Thyroid gland (tissue), 4 donors: ENCODE measurements around the gene GARIN5A.

Experiments used
- POLR2A ChIP-seq, 2 donors: fragments of 450-650 bp; IDR thresholded peaks; one replicate each; pipeline ENCODE4 v1.6.1; 2017; ENCODE audit warnings: antibody characterized with exemption in 2 of 2, mild to moderate bottlenecking in 2 of 2, moderate library complexity in 1 of 2
- TF ChIP-seq, protein P1 (sequence below), 6 experiments: fragments of 200-600 bp in 3 of 6; fragments of 450-650 bp in 3 of 6; sonication (generic) in 3 of 6; IDR thresholded peaks; one replicate each; pipeline ENCODE4 v1.5.1; 2016 to 2019; ENCODE audit warnings: antibody characterized with exemption in 6 of 6, mild to moderate bottlenecking in 2 of 6, inconsistent platforms in 1 of 6, moderate library complexity in 1 of 6

DNA sequence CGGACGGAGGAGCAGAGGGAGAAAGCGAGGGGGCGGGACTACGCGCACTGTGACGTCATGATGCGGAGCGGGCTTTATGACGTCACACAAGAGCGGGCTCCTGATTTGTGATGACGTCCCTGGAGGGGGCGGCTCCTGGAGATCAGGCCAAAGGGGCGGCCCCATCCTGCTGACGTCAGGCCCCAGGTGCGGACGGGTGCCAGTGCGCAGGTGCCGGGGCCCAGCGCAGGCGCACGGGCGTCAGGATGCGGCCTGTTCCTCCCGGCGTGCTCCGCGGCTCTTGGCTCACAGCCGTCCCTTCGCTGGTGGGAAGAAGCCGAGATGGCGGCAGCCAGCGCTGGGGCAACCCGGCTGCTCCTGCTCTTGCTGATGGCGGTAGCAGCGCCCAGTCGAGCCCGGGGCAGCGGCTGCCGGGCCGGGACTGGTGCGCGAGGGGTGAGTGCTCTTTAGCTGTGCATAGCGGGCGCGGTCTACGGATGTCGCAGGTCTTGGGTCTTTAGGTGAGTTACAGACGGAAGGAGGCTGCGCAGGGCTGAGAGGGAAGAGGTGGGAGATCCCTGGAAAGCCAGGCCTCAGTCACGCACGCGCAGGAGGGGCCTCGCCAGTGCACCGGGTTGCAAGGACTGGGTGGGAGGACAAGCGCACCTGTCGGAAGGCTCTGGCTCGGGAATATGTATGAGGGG lies at the start of gene GARIN5A, which contains the start of gene EMC10:
- TF ChIP-seq, protein P1, sequence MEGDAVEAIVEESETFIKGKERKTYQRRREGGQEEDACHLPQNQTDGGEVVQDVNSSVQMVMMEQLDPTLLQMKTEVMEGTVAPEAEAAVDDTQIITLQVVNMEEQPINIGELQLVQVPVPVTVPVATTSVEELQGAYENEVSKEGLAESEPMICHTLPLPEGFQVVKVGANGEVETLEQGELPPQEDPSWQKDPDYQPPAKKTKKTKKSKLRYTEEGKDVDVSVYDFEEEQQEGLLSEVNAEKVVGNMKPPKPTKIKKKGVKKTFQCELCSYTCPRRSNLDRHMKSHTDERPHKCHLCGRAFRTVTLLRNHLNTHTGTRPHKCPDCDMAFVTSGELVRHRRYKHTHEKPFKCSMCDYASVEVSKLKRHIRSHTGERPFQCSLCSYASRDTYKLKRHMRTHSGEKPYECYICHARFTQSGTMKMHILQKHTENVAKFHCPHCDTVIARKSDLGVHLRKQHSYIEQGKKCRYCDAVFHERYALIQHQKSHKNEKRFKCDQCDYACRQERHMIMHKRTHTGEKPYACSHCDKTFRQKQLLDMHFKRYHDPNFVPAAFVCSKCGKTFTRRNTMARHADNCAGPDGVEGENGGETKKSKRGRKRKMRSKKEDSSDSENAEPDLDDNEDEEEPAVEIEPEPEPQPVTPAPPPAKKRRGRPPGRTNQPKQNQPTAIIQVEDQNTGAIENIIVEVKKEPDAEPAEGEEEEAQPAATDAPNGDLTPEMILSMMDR (IDR thresholded peaks at IDR 0.05): peak in 1 of 6 experiments; percentile 42
- peak; percentile 49 to 82 for TF ChIP-seq POLR2A (IDR thresholded peaks at IDR 0.05)
